ENCODE data around the gene SLC47A1. TPM values are rescaled to one million over a fixed set of nuclear protein-coding genes. Genes with fewer than 3 reads are reported as not detected.

Gene SLC47A1
- total and polyA plus RNA-seq, 10 of the 15 experiments (the other 5 are each of a cell fraction or from before 2014, with no cell fraction given), result 0.41 TPM; not detected in 9

DNA sequence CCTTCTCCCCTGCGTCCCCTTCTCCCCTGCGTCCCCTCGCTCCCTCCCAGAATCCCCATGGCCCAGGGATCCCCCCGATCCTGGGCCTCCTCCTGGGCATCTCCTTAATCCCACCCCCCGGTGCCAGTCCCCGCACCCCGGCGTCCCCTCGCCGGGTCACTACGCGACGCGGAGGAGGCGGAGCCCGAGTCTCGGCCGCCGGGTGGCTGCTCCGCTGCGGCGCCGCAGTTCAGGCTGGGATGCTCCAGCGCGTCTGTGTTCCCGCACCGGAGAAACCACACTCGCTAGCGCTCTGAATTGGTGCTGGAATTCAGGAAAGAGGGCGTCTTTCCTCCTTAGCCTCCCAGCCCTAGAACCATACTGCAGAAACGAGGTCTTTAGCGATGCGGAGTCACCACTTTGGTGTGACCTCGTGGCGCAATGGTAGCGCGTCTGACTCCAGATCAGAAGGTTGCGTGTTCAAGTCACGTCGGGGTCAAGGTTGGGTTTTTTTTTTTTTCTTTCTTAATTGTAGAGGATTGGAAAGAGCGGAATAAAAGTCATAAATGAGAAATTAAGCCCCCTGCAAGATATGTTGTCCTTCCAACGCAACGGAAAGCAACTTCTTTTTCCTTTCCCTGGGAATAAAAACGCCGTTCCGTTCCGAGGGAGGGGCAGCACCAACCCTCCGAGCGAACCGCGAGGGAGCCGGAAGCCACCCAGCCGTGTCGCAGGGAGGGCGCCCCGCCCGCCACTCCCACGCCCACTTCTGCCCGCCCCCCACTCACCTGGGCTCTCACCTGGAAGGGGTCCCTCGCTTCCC is 25.7 kb upstream of the SLC47A1 start (continued):
- TF ChIP-seq, protein P1, sequence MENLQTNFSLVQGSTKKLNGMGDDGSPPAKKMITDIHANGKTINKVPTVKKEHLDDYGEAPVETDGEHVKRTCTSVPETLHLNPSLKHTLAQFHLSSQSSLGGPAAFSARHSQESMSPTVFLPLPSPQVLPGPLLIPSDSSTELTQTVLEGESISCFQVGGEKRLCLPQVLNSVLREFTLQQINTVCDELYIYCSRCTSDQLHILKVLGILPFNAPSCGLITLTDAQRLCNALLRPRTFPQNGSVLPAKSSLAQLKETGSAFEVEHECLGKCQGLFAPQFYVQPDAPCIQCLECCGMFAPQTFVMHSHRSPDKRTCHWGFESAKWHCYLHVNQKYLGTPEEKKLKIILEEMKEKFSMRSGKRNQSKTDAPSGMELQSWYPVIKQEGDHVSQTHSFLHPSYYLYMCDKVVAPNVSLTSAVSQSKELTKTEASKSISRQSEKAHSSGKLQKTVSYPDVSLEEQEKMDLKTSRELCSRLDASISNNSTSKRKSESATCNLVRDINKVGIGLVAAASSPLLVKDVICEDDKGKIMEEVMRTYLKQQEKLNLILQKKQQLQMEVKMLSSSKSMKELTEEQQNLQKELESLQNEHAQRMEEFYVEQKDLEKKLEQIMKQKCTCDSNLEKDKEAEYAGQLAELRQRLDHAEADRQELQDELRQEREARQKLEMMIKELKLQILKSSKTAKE (IDR thresholded peaks at IDR 0.05; ENCODE audit: low read depth, poor library complexity, severe bottlenecking), result peak; percentile 51
- 0 out of 2 replicates have a peak, but pooled peaks have one; percentile 54 for TF ChIP-seq CBFB (IDR thresholded peaks at IDR 0.05; ENCODE audit: low read depth)
- 0 out of 2 replicates have a peak, but pooled peaks have one; percentile 49 for TF ChIP-seq LARP7 (IDR thresholded peaks at IDR 0.05)
- TF ChIP-seq, protein P2, sequence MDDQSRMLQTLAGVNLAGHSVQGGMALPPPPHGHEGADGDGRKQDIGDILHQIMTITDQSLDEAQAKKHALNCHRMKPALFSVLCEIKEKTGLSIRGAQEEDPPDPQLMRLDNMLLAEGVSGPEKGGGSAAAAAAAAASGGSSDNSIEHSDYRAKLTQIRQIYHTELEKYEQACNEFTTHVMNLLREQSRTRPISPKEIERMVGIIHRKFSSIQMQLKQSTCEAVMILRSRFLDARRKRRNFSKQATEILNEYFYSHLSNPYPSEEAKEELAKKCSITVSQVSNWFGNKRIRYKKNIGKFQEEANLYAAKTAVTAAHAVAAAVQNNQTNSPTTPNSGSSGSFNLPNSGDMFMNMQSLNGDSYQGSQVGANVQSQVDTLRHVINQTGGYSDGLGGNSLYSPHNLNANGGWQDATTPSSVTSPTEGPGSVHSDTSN (IDR thresholded peaks at IDR 0.05; ENCODE audit: insufficient replicate concordance, low read depth, low read length), result no peak
- peak; percentile 84 for TF ChIP-seq SMARCA5 (IDR thresholded peaks at IDR 0.05)
- TF ChIP-seq ZBED1 (IDR thresholded peaks at IDR 0.05; ENCODE audit: borderline replicate concordance), result 0 out of 2 replicates have a peak, but pooled peaks have one; percentile 29
- TF ChIP-seq POU2F2 (IDR thresholded peaks at IDR 0.05; ENCODE audit: borderline replicate concordance, low read depth, low read length), result 0 out of 3 replicates have a peak, but pooled peaks have one; percentile 21
- 0 out of 2 replicates have a peak, but pooled peaks have one; percentile 56 for TF ChIP-seq ZSCAN29 (IDR thresholded peaks at IDR 0.05)
- TF ChIP-seq MEF2A (IDR thresholded peaks at IDR 0.05; ENCODE audit: insufficient read depth, low read depth, low read length), result peak; percentile 79; the same call in 1 of the 2 replicates
- no peak for TF ChIP-seq FOXM1 (IDR thresholded peaks at IDR 0.05; ENCODE audit: low read depth, low read length)
- peak; percentile 66; the same call in 1 of the 2 replicates for TF ChIP-seq GABPA (IDR thresholded peaks at IDR 0.05; ENCODE audit: low read depth)
- peak; percentile 58; the same call in 1 of the 2 replicates for TF ChIP-seq YY1 (IDR thresholded peaks at IDR 0.05; ENCODE audit: low read depth, low read length)
- TF ChIP-seq TCF12 (IDR thresholded peaks at IDR 0.05; ENCODE audit: low read depth, low read length), result 0 out of 2 replicates have a peak, but pooled peaks have one; percentile 7
- TF ChIP-seq ZNF384 (IDR thresholded peaks at IDR 0.05; ENCODE audit: borderline replicate concordance, low read depth, low read length), result peak; percentile 42; the same call in 1 of the 2 replicates
- TF ChIP-seq SMAD5 (IDR thresholded peaks at IDR 0.05; ENCODE audit: low read depth), result no peak
- peak; percentile 55; the same call in 1 of the 2 replicates for TF ChIP-seq STAT1 (conservative IDR thresholded peaks at IDR 0.05)
- peak; percentile 56; the same call in 1 of the 2 replicates for TF ChIP-seq RBBP5 (conservative IDR thresholded peaks at IDR 0.05)
- TF ChIP-seq CEBPB (IDR thresholded peaks at IDR 0.05; ENCODE audit: borderline replicate concordance in 1 of 2, low read depth in 2 of 2, low read length in 2 of 2), result 0 out of 4 replicates have a peak, but pooled peaks of 1 of the 2 experiments have one; percentile 50
- no peak for TF ChIP-seq ZNF622 (IDR thresholded peaks at IDR 0.05)
- peak; percentile 53 for TF ChIP-seq EED (IDR thresholded peaks at IDR 0.05; ENCODE audit: low read depth)
- TF ChIP-seq, protein P3, sequence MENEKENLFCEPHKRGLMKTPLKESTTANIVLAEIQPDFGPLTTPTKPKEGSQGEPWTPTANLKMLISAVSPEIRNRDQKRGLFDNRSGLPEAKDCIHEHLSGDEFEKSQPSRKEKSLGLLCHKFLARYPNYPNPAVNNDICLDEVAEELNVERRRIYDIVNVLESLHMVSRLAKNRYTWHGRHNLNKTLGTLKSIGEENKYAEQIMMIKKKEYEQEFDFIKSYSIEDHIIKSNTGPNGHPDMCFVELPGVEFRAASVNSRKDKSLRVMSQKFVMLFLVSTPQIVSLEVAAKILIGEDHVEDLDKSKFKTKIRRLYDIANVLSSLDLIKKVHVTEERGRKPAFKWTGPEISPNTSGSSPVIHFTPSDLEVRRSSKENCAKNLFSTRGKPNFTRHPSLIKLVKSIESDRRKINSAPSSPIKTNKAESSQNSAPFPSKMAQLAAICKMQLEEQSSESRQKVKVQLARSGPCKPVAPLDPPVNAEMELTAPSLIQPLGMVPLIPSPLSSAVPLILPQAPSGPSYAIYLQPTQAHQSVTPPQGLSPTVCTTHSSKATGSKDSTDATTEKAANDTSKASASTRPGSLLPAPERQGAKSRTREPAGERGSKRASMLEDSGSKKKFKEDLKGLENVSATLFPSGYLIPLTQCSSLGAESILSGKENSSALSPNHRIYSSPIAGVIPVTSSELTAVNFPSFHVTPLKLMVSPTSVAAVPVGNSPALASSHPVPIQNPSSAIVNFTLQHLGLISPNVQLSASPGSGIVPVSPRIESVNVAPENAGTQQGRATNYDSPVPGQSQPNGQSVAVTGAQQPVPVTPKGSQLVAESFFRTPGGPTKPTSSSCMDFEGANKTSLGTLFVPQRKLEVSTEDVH (IDR thresholded peaks at IDR 0.05; ENCODE audit: low read depth, partially characterized antibody), result peak; percentile 34
- TF ChIP-seq NBN (IDR thresholded peaks at IDR 0.05), result peak; percentile 89
- TF ChIP-seq CBX5 (IDR thresholded peaks at IDR 0.05; ENCODE audit: low read depth), result 0 out of 2 replicates have a peak, but pooled peaks have one; percentile 72
- no peak for TF ChIP-seq CHD1 (IDR thresholded peaks at IDR 0.05; ENCODE audit: low read depth, low read length)
- no peak; the same call in 1 of the 2 replicates for TF ChIP-seq NFIC (IDR thresholded peaks at IDR 0.05; ENCODE audit: low read depth, low read length)
- TF ChIP-seq RELA (IDR thresholded peaks at IDR 0.05; ENCODE audit: borderline replicate concordance, partially characterized antibody), result peak; percentile 70

Measured in GM12878 (cell line).